K562 (cell line): ENCODE data around the gene SFMBT2. TPM values are rescaled to one million over a fixed set of nuclear protein-coding genes. Genes with fewer than 3 reads are reported as not detected.

Experiments used
- ATAC-seq: fragments of 200-7000 bp; cut with Tn5 transposase; 3 replicates; pipeline ENCODE4 v1.9.1; 2020; ENCODE audit warnings: moderate library complexity
- BruUV-seq: library from RNA; stranded (reverse); fragments of 400-500 nt; replicated peaks from 2 replicates; lab custom pipeline; 2021; lab: Mats Ljungman, UMichigan
- CTCF ChIA-PET: fragments of 300-600 bp; formaldehyde crosslinking; extraction: SDS; loops from one replicate; lab custom pipeline; 2021; ENCODE audit warnings: low intra/inter-chr PET ratio; lab: Yijun Ruan, JAX
- POLR2A ChIA-PET: fragments of 300-600, 350-650 bp; sonication (Branson Sonifier 250); formaldehyde crosslinking; extraction: SDS; loops from one replicate; lab custom pipeline; 2021; ENCODE audit warnings: antibody characterized with exemption, inconsistent platforms; lab: Yijun Ruan, JAX
- DNase-seq, 4 experiments: peaks; one replicate each; pipeline versions ENCODE4 v3.0.0 to v3.0.0-alpha.2; 2011 to 2018; ENCODE audit warnings: low spot score in 3 of 4, mixed read lengths in 3 of 4; ENCODE audit errors: extremely low read depth in 1 of 4
- FAIRE-seq: peaks from 2 replicates; lab custom pipeline; 2011; peaks lifted over from hg19 to GRCh38; lab: Jason Lieb, UNC
- H2AFZ ChIP-seq: 2 replicates; pipeline ENCODE4 v1.6.0; 2011; ENCODE audit warnings: low read depth, low read length, control low read depth, inconsistent platforms
- H3K27ac ChIP-seq: fragments of 200-600 bp; 3 replicates; pipeline ENCODE4 v1.8.0; 2011; ENCODE audit warnings: low read depth, mild to moderate bottlenecking, control low read depth, inconsistent platforms, low read length, moderate library complexity, mixed read lengths; ENCODE audit errors: extremely low read depth
- H3K27me3 ChIP-seq, 2 experiments: fragments of 300-600 bp in 1 of 2; 2 replicates in 1 of 2; 3 replicates in 1 of 2; pipeline versions ENCODE4 v1.6.0 to v1.8.0; 2011; ENCODE audit warnings: inconsistent platforms in 2 of 2, low read length in 2 of 2, mild to moderate bottlenecking in 1 of 2, mixed read lengths in 1 of 2, moderate library complexity in 1 of 2; ENCODE audit not compliant: control insufficient read depth in 2 of 2, insufficient read depth in 2 of 2
- H3K36me3 ChIP-seq: fragments of 300-600 bp; 3 replicates; pipeline ENCODE4 v1.8.0; 2011; ENCODE audit warnings: mild to moderate bottlenecking, low read length, inconsistent platforms; ENCODE audit not compliant: control insufficient read depth, insufficient read depth
- H3K4me1 ChIP-seq, 2 experiments: fragments of 200-600 bp in 1 of 2; replicated peaks in 1 of 2; 2 replicates in 1 of 2; 3 replicates in 1 of 2; pipeline versions ENCODE4 v1.5.1 to v1.8.0; 2011; ENCODE audit warnings: inconsistent platforms in 2 of 2, low read length in 2 of 2, mild to moderate bottlenecking in 1 of 2, mixed read lengths in 1 of 2, moderate library complexity in 1 of 2; ENCODE audit not compliant: control insufficient read depth in 2 of 2, insufficient read depth in 2 of 2
- H3K4me2 ChIP-seq: 2 replicates; pipeline ENCODE4 v1.6.1; 2011; ENCODE audit warnings: low read length, control low read depth, inconsistent platforms, mixed read lengths; ENCODE audit not compliant: insufficient read depth
- H3K4me3 ChIP-seq: fragments of 200-600 bp; sonication (generic), shearing (Covaris generic); 2 replicates; pipeline ENCODE4 v1.5.1; 2016; ENCODE audit warnings: control low read depth, inconsistent platforms
- H3K79me2 ChIP-seq: fragments of 200-600 bp; 3 replicates; pipeline ENCODE4 v1.8.0; 2011; ENCODE audit warnings: low read length, inconsistent platforms; ENCODE audit not compliant: control insufficient read depth, insufficient read depth
- H3K9ac ChIP-seq, 2 experiments: 2 replicates each; pipeline versions ENCODE4 v1.6.0 to v1.6.1; 2011; ENCODE audit warnings: low read depth in 2 of 2, low read length in 2 of 2, control low read depth in 1 of 2, inconsistent platforms in 1 of 2, mild to moderate bottlenecking in 1 of 2, mixed read lengths in 1 of 2; ENCODE audit not compliant: insufficient read depth in 1 of 2
- H3K9me1 ChIP-seq: one replicate; pipeline ENCODE4 v1.6.0; 2011; ENCODE audit warnings: inconsistent platforms, mild to moderate bottlenecking, low read length, moderate library complexity; ENCODE audit not compliant: control insufficient read depth, insufficient read depth
- H3K9me3 ChIP-seq: replicated peaks from 2 replicates; pipeline ENCODE4 v1.5.1; 2011; ENCODE audit warnings: low read depth, low read length, inconsistent platforms; ENCODE audit not compliant: control insufficient read depth, insufficient read depth
- H4K20me1 ChIP-seq: replicated peaks from 2 replicates; pipeline ENCODE4 v1.6.1; 2011; ENCODE audit warnings: low read length, inconsistent platforms, mixed read lengths; ENCODE audit not compliant: control insufficient read depth, insufficient read depth
- CEBPG ChIP-seq, 3 experiments: fragments of 200-800 bp in 1 of 3; sonication (Bioruptor generic) in 1 of 3; sonication (generic) in 1 of 3; formaldehyde crosslinking in 1 of 3; IDR thresholded peaks in 2 of 3; conservative IDR thresholded peaks in 1 of 3; 2 replicates each; pipeline versions ENCODE4 v1.6.1 to v1.8.0; 2016 to 2022; ENCODE audit warnings: missing compliant biosample characterization in 2 of 3, missing genetic modification characterization in 2 of 3, mild to moderate bottlenecking in 1 of 3, missing genetic modification reagents in 1 of 3
- MCM7 ChIP-seq, 2 experiments: fragments of 450-650 bp; IDR thresholded peaks; 2 replicates each; pipeline ENCODE4 v1.6.1; 2016 to 2018
- MEIS2 ChIP-seq: fragments of 450-650 bp; IDR thresholded peaks from 2 replicates; pipeline ENCODE4 v1.6.1; 2014; ENCODE audit warnings: mild to moderate bottlenecking; ENCODE audit not compliant: partially characterized antibody
- NKRF ChIP-seq: fragments of 450-650 bp; IDR thresholded peaks from 2 replicates; pipeline ENCODE4 v1.6.1; 2016; ENCODE audit warnings: borderline replicate concordance
- POU5F1 ChIP-seq: fragments of 150-350 bp; IDR thresholded peaks from 2 replicates; pipeline ENCODE4 v1.6.1; 2014; ENCODE audit warnings: borderline replicate concordance, low read length, low read depth, mild to moderate bottlenecking; ENCODE audit not compliant: partially characterized antibody
- SMAD3 ChIP-seq: fragments of 450-650 bp; formaldehyde crosslinking; conservative IDR thresholded peaks from 2 replicates; pipeline ENCODE4 v1.4.0; 2020; ENCODE audit warnings: mild to moderate bottlenecking
- SP2 ChIP-seq: IDR thresholded peaks from 2 replicates; pipeline ENCODE4 v1.6.1; 2011; ENCODE audit warnings: mild to moderate bottlenecking, low read depth, low read length, moderate library complexity; ENCODE audit not compliant: poor library complexity, severe bottlenecking; ENCODE audit errors: extremely low read depth
- ZNF197 ChIP-seq: fragments of 200-800 bp; sonication (Bioruptor generic); IDR thresholded peaks from 2 replicates; pipeline ENCODE4 v1.6.1; 2016; ENCODE audit warnings: low read depth, missing genetic modification characterization, missing compliant biosample characterization
- WGBS: fragments of 100-300 bp; shearing (Covaris generic); methylation state at CpG from one replicate; pipeline ENCODE4 v1.1.6; 2016; ENCODE audit warnings: low coverage, mixed read lengths; ENCODE audit not compliant: insufficient coverage; ENCODE audit errors: missing lambda C conversion rate; 5-methylcytosine and 5-hydroxymethylcytosine counted together
- in situ Hi-C: fragments of 300-500 bp; cut with MboI; formaldehyde crosslinking; loops from 4 replicates; pipeline ENCODE4 v1.15.0; 2018; ENCODE audit warnings: inconsistent platforms, mixed read lengths
- intact Hi-C: fragments of 100-400 bp; cut with micrococcal nuclease; formaldehyde crosslinking; loops from 2 replicates; pipeline ENCODE4 v1.14.2; 2022
- polyA plus RNA-seq, 8 experiments: library from polyadenylated mRNA; depleted of rRNA in 4 of 8; stranded (reverse) in 5 of 8; unstranded in 3 of 8; fragments of >200 nt; fragmentation: Nextera tagmentation in 2 of 8; fragmentation: Illumina TruSeq in 1 of 8; extraction: Ambion mirVana in 2 of 8; extraction: Trizol in 1 of 8; gene quantifications; 2 replicates each; pipeline versions ENCODE4 v1.2.1 to v1.2.3, GENCODE V29; 2011 to 2014; ENCODE audit warnings: inconsistent platforms in 1 of 8, missing spikeins in 1 of 8
- total RNA-seq, 7 experiments: library from RNA; depleted of rRNA in 6 of 7; stranded (reverse); fragments of >200 nt in 6 of 7; fragmentation: Illumina TruSeq in 2 of 7; extraction: Trizol in 2 of 7; gene quantifications; 2 replicates each; pipeline versions ENCODE4 v1.2.1 to v1.2.3, GENCODE V29; 2011 to 2021; ENCODE audit warnings: low replicate concordance in 1 of 7
- TF ChIP-seq, protein P1 (sequence below), 2 experiments: IDR thresholded peaks in 1 of 2; conservative IDR thresholded peaks in 1 of 2; 2 replicates each; pipeline ENCODE4 v1.6.1; 2016; ENCODE audit warnings: low read depth in 2 of 2, mild to moderate bottlenecking in 1 of 2, missing compliant biosample characterization in 1 of 2, missing genetic modification characterization in 1 of 2, moderate library complexity in 1 of 2
- TF ChIP-seq, protein P2 (sequence below): fragments of 450-650 bp; formaldehyde crosslinking; IDR thresholded peaks from 2 replicates; pipeline ENCODE4 v1.4.0; 2022; ENCODE audit warnings: mild to moderate bottlenecking, moderate library complexity

Gene SFMBT2
- total and polyA plus RNA-seq, 9 of the 15 experiments (the other 6 are each of a cell fraction or from before 2014, with no cell fraction given), result 1.2 to 13.6 (median 7.6) TPM

DNA sequence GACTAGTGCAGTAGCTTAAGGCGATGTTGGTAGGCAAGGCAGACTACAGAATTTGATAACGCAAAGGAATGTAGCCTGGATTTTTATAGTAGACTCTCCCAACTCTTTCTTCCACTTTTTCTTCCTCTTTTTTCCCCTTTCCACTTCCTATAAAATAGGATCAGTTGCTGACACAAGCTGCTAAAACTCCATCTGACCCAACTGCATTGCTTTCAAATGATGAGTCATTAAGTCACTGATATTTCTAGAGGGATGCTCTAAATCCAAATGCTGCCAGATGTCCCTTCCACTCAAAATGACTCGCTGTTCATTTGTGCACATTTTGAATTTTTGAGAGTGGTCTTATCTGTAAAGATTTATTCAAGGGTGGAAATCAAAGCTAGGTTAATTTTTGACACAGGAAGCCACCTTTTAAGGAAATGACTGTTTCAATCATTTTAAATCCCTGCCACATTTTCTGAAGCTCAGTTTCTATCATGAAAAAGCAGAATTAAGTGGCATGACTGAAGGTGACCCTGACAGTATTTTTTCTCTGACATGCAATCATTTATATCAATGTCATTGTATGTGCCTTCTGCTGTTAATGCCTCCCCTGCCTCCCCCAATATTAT is 25.8 kb upstream of the SFMBT2 start:
- DNase-seq (no peak), FAIRE-seq (no peak), ATAC-seq (no peak)
- Histone ChIP-seq H3K4me2 (no peak overlapping the region), H3K9me3 (no peaks in the 10 kb centered on the region), H3K9ac (no peak overlapping the region), H3K9me1 (no peaks in the 10 kb centered on the region), H2AFZ (no peak overlapping the region), H4K20me1 (no peaks in the 10 kb centered on the region), H3K27ac (no peak overlapping the region), H3K36me3 (no peaks in the 10 kb centered on the region), H3K79me2 (no peaks in the 10 kb centered on the region), H3K27me3 (peaks cover 30 to 52% of the 10 kb centered on the region in 2 experiments; a peak in 4 of 5 replicates), H3K4me3 (no peak overlapping the region), H3K4me1 (no peaks in the 10 kb centered on the region; a peak in 1 of 5 replicates)
- BruUV-seq, result no TSS peak
- intact Hi-C loops, result no loop called here
- WGBS, result 0% methylated on average over 3 of the region's 3 CpGs
- in situ Hi-C loops, result no loop called here
- POLR2A ChIA-PET, result no interaction called here
- CTCF ChIA-PET, result no interaction called here
- TF ChIP-seq MCM7 (IDR thresholded peaks at IDR 0.05) (no peak), MEIS2 (no peak), NKRF (no peak), POU5F1 (no peak), CEBPG (CRISPR knock-in tag; IDR thresholded peaks at IDR 0.05) (no peak), CEBPG (tag; conservative IDR thresholded peaks at IDR 0.05 in 1 of 2, IDR thresholded peaks at IDR 0.05 in 1 of 2) (no peak), SMAD3 (CRISPR knock-in tag) (no peak), SP2 (no peak), ZNF197 (no peak)
- TF ChIP-seq, protein P1, sequence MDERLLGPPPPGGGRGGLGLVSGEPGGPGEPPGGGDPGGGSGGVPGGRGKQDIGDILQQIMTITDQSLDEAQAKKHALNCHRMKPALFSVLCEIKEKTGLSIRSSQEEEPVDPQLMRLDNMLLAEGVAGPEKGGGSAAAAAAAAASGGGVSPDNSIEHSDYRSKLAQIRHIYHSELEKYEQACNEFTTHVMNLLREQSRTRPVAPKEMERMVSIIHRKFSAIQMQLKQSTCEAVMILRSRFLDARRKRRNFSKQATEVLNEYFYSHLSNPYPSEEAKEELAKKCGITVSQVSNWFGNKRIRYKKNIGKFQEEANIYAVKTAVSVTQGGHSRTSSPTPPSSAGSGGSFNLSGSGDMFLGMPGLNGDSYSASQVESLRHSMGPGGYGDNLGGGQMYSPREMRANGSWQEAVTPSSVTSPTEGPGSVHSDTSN (CRISPR knock-in tag; IDR thresholded peaks at IDR 0.05; ENCODE audit: low read depth), result no peak
- TF ChIP-seq, protein P1 (tag; conservative IDR thresholded peaks at IDR 0.05; ENCODE audit: low read depth), result no peak
- TF ChIP-seq, protein P2, sequence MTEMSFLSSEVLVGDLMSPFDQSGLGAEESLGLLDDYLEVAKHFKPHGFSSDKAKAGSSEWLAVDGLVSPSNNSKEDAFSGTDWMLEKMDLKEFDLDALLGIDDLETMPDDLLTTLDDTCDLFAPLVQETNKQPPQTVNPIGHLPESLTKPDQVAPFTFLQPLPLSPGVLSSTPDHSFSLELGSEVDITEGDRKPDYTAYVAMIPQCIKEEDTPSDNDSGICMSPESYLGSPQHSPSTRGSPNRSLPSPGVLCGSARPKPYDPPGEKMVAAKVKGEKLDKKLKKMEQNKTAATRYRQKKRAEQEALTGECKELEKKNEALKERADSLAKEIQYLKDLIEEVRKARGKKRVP, result no peak
